ENCODE data around the gene ARHGEF7. TPM values are rescaled to one million over a fixed set of nuclear protein-coding genes. Genes with fewer than 3 reads are reported as not detected.

ARHGEF7 gene
- total and polyA plus RNA-seq, 2 experiments from 2014 or later, result 23.6 to 58.9 TPM

DNA sequence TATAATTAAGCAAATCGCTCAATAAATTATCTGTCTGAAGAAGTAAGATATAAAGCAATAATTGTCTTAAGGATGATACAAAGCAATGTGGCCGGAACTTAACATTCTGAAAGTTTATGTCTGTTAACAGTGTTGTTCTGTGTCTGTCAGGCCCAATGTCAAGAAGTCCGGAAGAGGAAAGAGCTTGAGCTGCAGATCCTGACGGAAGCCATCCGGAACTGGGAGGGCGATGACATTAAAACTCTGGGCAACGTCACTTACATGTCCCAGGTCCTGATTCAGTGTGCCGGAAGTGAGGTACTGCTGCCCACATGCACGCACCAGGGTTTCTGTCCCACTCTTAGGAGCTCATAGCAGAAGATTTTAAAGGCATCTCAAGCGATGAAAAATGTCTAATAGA lies 160.3 kb downstream of the ARHGEF7 start (continued):
- TF ChIP-seq, protein P1, sequence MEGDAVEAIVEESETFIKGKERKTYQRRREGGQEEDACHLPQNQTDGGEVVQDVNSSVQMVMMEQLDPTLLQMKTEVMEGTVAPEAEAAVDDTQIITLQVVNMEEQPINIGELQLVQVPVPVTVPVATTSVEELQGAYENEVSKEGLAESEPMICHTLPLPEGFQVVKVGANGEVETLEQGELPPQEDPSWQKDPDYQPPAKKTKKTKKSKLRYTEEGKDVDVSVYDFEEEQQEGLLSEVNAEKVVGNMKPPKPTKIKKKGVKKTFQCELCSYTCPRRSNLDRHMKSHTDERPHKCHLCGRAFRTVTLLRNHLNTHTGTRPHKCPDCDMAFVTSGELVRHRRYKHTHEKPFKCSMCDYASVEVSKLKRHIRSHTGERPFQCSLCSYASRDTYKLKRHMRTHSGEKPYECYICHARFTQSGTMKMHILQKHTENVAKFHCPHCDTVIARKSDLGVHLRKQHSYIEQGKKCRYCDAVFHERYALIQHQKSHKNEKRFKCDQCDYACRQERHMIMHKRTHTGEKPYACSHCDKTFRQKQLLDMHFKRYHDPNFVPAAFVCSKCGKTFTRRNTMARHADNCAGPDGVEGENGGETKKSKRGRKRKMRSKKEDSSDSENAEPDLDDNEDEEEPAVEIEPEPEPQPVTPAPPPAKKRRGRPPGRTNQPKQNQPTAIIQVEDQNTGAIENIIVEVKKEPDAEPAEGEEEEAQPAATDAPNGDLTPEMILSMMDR (conservative IDR thresholded peaks at IDR 0.05; ENCODE audit: low read depth in 2 of 2), result no peak
- TF ChIP-seq, protein P2, sequence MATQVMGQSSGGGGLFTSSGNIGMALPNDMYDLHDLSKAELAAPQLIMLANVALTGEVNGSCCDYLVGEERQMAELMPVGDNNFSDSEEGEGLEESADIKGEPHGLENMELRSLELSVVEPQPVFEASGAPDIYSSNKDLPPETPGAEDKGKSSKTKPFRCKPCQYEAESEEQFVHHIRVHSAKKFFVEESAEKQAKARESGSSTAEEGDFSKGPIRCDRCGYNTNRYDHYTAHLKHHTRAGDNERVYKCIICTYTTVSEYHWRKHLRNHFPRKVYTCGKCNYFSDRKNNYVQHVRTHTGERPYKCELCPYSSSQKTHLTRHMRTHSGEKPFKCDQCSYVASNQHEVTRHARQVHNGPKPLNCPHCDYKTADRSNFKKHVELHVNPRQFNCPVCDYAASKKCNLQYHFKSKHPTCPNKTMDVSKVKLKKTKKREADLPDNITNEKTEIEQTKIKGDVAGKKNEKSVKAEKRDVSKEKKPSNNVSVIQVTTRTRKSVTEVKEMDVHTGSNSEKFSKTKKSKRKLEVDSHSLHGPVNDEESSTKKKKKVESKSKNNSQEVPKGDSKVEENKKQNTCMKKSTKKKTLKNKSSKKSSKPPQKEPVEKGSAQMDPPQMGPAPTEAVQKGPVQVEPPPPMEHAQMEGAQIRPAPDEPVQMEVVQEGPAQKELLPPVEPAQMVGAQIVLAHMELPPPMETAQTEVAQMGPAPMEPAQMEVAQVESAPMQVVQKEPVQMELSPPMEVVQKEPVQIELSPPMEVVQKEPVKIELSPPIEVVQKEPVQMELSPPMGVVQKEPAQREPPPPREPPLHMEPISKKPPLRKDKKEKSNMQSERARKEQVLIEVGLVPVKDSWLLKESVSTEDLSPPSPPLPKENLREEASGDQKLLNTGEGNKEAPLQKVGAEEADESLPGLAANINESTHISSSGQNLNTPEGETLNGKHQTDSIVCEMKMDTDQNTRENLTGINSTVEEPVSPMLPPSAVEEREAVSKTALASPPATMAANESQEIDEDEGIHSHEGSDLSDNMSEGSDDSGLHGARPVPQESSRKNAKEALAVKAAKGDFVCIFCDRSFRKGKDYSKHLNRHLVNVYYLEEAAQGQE (IDR thresholded peaks at IDR 0.05; ENCODE audit: unreplicated experiment), result no peak
- TF ChIP-seq NANOG (IDR thresholded peaks at IDR 0.05; ENCODE audit: borderline replicate concordance) (no peak), EZH2 (IDR thresholded peaks at IDR 0.05; ENCODE audit: low read depth, unreplicated experiment) (no peak)

DNA sequence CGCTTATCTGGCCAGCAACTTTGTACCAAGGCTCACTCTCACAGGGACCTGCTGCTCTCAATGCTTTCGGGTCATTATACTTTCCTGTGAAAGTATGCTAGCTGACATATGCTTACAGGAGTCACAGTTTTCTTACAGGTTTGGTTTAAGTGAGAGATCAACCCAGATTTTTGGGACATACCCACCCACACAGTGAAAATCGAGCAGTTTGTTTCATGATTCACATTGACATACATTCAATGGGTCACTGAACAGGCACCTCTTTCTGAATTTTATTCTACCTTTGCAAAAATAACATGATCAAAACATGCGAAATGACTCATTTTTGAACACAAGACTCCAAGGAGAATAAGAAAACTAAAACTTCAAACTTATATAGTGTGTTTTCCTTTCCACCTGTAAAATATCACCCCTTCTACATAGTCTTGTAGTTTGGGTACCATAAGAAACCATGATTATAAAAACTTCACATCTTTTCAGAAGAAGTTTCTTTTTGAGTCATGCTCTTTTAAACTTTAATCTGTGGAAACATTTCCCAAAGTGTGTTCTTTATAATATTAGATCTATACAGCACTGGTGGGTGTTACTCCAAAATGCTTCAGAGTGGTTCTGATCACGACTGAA lies 161.0 kb downstream of the ARHGEF7 start:
- peaks cover 31% of the 10 kb centered on the region for H3K36me3 Mint-ChIP-seq (ENCODE audit: low read depth)

More for the DNA sequence above, 161.0 kb downstream of the ARHGEF7 start:
- Mint-ChIP-seq H3K4me1 (no peaks in the 10 kb centered on the region), H3K27me3 (ENCODE audit: insufficient read depth, low read depth, poor library complexity) (no peaks in the 10 kb centered on the region), H3K9me3 (no peaks in the 10 kb centered on the region), H3K27ac (no peak overlapping the region), H3K4me3 (no peak overlapping the region)
- Histone ChIP-seq H3K4me3 (no peak overlapping the region), H4K20me1 (replicated peaks; ENCODE audit: insufficient read depth) (no peaks in the 10 kb centered on the region), H3K27ac (ENCODE audit: low read depth) (no peak overlapping the region), H3K79me2 (replicated peaks; ENCODE audit: insufficient read depth) (0 out of 2 replicates have a peak, but pooled peaks cover 6% of the 10 kb centered on the region), H3K36me3 (ENCODE audit: insufficient read depth) (peaks cover 22% of the 10 kb centered on the region), H3K4me1 (ENCODE audit: insufficient read depth) (no peaks in the 10 kb centered on the region), H2AFZ (no peak overlapping the region), H3K4me2 (no peak overlapping the region), H3K9me2 (ENCODE audit: insufficient read depth) (no peaks in the 10 kb centered on the region), H3F3A (replicated peaks; ENCODE audit: low read depth) (no peaks in the 10 kb centered on the region), H3K27me3 (ENCODE audit: insufficient read depth) (no peaks in the 10 kb centered on the region)
- no peak for TF ChIP-seq ZNF331 (CRISPR knock-in tag; IDR thresholded peaks at IDR 0.05; ENCODE audit: low read depth)
- TF ChIP-seq, protein P2 (IDR thresholded peaks at IDR 0.05; ENCODE audit: unreplicated experiment), result no peak
- no peak for TF ChIP-seq ZNF114 (CRISPR knock-in tag; IDR thresholded peaks at IDR 0.05)
- TF ChIP-seq EZH2 (IDR thresholded peaks at IDR 0.05; ENCODE audit: low read depth, unreplicated experiment), result no peak
- TF ChIP-seq, protein P1 (conservative IDR thresholded peaks at IDR 0.05; ENCODE audit: low read depth in 2 of 2), result no peak
- TF ChIP-seq, protein P3, sequence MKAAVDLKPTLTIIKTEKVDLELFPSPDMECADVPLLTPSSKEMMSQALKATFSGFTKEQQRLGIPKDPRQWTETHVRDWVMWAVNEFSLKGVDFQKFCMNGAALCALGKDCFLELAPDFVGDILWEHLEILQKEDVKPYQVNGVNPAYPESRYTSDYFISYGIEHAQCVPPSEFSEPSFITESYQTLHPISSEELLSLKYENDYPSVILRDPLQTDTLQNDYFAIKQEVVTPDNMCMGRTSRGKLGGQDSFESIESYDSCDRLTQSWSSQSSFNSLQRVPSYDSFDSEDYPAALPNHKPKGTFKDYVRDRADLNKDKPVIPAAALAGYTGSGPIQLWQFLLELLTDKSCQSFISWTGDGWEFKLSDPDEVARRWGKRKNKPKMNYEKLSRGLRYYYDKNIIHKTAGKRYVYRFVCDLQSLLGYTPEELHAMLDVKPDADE (IDR thresholded peaks at IDR 0.05), result no peak
- TF ChIP-seq EZH2phosphoT487 (IDR thresholded peaks at IDR 0.05; ENCODE audit: unreplicated experiment), result no peak
- no peak for TF ChIP-seq POLR2AphosphoS5 (IDR thresholded peaks at IDR 0.05; ENCODE audit: low read depth)
- TF ChIP-seq JUNB (IDR thresholded peaks at IDR 0.05; ENCODE audit: unreplicated experiment), result no peak
- TF ChIP-seq CREB1 (CRISPR knock-in tag; IDR thresholded peaks at IDR 0.05; ENCODE audit: low read depth), result no peak
- TF ChIP-seq STAT1 (IDR thresholded peaks at IDR 0.05; ENCODE audit: unreplicated experiment), result no peak
- no peak for DNase-seq (ENCODE audit: low spot score)
- ATAC-seq, result no peak

Measured in GM23338 (cell line).